ENCODE measurements around the gene CAPN12. TPM values are rescaled to one million over a fixed set of nuclear protein-coding genes. Genes with fewer than 3 reads are reported as not detected.

The CAPN12 gene
- total RNA-seq, 1 experiment from 2014 or later, result 8.8 TPM

- Histone ChIP-seq H3K27me3 (ENCODE audit: insufficient read depth, low read length) (no peaks in the 10 kb centered on the region), H3K9me3 (ENCODE audit: control insufficient read depth in 1 of 2, insufficient read depth in 1 of 2, low read depth in 1 of 2, low read length in 2 of 2) (no peaks in the 10 kb centered on the region), H3K9me2 (ENCODE audit: insufficient read depth) (no peaks in the 10 kb centered on the region), H3K4me2 (ENCODE audit: low read length) (no peak overlapping the region), H3K9ac (ENCODE audit: low read length) (no peak overlapping the region), H3K4me3 (replicated peaks in 1 of 2; ENCODE audit: low read depth in 1 of 2, low read length in 2 of 2) (no peak overlapping the region), H3K4me1 (ENCODE audit: control insufficient read depth in 1 of 2, insufficient read depth in 2 of 2, low read length in 2 of 2) (no peaks in the 10 kb centered on the region), H4K20me1 (ENCODE audit: insufficient read depth) (no peaks in the 10 kb centered on the region), H3K36me3 (ENCODE audit: control insufficient read depth in 1 of 2, insufficient read depth in 2 of 2, low read length in 2 of 2) (peaks cover 63 to 88% of the 10 kb centered on the region in 2 experiments), H2AFZ (ENCODE audit: low read depth, low read length, poor library complexity, severe bottlenecking) (no peak overlapping the region), H3K27ac (ENCODE audit: low read depth, low read length) (peak overlapping the region; percentile 24; the same call in 1 of the 2 replicates), H3K79me2 (ENCODE audit: insufficient read depth, low read length) (peaks cover 64% of the 10 kb centered on the region; the same call in 1 of the 2 replicates)
- ATAC-seq (peak; percentile 50), DNase-seq (ENCODE audit: low read depth, low spot score) (no peak)
- TF ChIP-seq CBX3 (IDR thresholded peaks at IDR 0.05; ENCODE audit: low read depth) (no peak), ZNF274 (IDR thresholded peaks at IDR 0.05; ENCODE audit: low read depth, low read length) (no peak), ZBTB33 (IDR thresholded peaks at IDR 0.05; ENCODE audit: extremely low read depth, insufficient replicate concordance, low read length) (no peak), EZH2phosphoT487 (IDR thresholded peaks at IDR 0.05; ENCODE audit: borderline replicate concordance) (no peak), CEBPB (IDR thresholded peaks at IDR 0.05; ENCODE audit: low read depth) (no peak), REST (IDR thresholded peaks at IDR 0.05; ENCODE audit: low read depth) (no peak), POLR2AphosphoS5 (IDR thresholded peaks at IDR 0.05; ENCODE audit: low read depth, low read length) (no peak), JUND (IDR thresholded peaks at IDR 0.05) (no peak), EZH2 (IDR thresholded peaks at IDR 0.05) (no peak), SRF (IDR thresholded peaks at IDR 0.05; ENCODE audit: low read depth) (no peak)
- ChIA-PET RAD21 (ENCODE audit: low non-redundant PET in 1 of 2, low total read pairs in 2 of 2, uncharacterized antibody in 2 of 2, unreplicated experiment in 2 of 2) (no interaction called here), POLR2A (no interaction called here), CTCF (no interaction called here)
- intact Hi-C loops (cut with micrococcal nuclease), result no loop called here
- BruUV-seq (replicated peaks), result no TSS peak
Measured at GRCh38 chr19:38706792-38707511, 37.3 kb downstream of the CAPN12 start.
